ENCODE results near the gene HYAL2.

- TF ChIP-seq CTCF (IDR thresholded peaks at IDR 0.05; ENCODE audit: insufficient read depth, low read length, poor library complexity, severe bottlenecking), result no peak
- TF ChIP-seq EZH2phosphoT487 (conservative IDR thresholded peaks at IDR 0.05; ENCODE audit: low read length), result no peak
These were observed 3.2 kb downstream of the HYAL2 start for GRCh38 chr3:50319181-50319893.
